ENCODE results near the gene KIF6. TPM values are rescaled to one million over a fixed set of nuclear protein-coding genes. Genes with fewer than 3 reads are reported as not detected.

KIF6 gene
- total and polyA plus RNA-seq, 2 donors (not counting 1 experiment from before 2014, with no cell fraction given): not detected

- Histone ChIP-seq H4K20me1 (ENCODE audit: control insufficient read depth, insufficient read depth, low read length, poor library complexity, severe bottlenecking) (no peaks in the 10 kb centered on the region), H3K27ac (ENCODE audit: low read length in 2 of 2) (no peak overlapping the region), H3K27me3 (replicated peaks in 1 of 4; ENCODE audit: control extremely low read depth in 1 of 4, control insufficient read depth in 3 of 4, insufficient read depth in 4 of 4, low read length in 3 of 4) (no peaks in the 10 kb centered on the region), H3K79me2 (ENCODE audit: control insufficient read depth, insufficient read depth, low read length) (no peaks in the 10 kb centered on the region), H3K4me1 (ENCODE audit: control insufficient read depth in 2 of 2, insufficient read depth in 2 of 2, low read length in 2 of 2) (no peaks in the 10 kb centered on the region), H3K36me3 (replicated peaks in 1 of 2; ENCODE audit: control extremely low read depth in 1 of 2, control insufficient read depth in 1 of 2, extremely low read depth in 1 of 2, insufficient read depth in 2 of 2, low read length in 1 of 2) (no peaks in the 10 kb centered on the region), H3K9me3 (ENCODE audit: control extremely low read depth in 1 of 3, control insufficient read depth in 2 of 3, insufficient read depth in 1 of 3, low read length in 2 of 3) (peaks cover 0 to 4% (median 0%) of the 10 kb centered on the region in 3 donors), H3K4me2 (replicated peaks; ENCODE audit: low read depth, low read length, poor library complexity, severe bottlenecking) (no peak overlapping the region), H3K9ac (ENCODE audit: low read length) (no peak overlapping the region), H3K4me3 (ENCODE audit: control extremely low read depth in 1 of 5, extremely low read depth in 1 of 5, insufficient read depth in 1 of 5, low read depth in 2 of 5, low read length in 4 of 5) (no peak overlapping the region), H2AFZ (ENCODE audit: insufficient read depth, low read depth, low read length, poor library complexity, severe bottlenecking) (no peak overlapping the region)
- DNase-seq (no peak), ATAC-seq (ENCODE audit: low read depth) (no peak)
- H3K27ac Mint-ChIP-seq: no peak overlapping the region
- peaks cover 4% of the 10 kb centered on the region for H3K27me3 Mint-ChIP-seq
- TF ChIP-seq, protein P1, sequence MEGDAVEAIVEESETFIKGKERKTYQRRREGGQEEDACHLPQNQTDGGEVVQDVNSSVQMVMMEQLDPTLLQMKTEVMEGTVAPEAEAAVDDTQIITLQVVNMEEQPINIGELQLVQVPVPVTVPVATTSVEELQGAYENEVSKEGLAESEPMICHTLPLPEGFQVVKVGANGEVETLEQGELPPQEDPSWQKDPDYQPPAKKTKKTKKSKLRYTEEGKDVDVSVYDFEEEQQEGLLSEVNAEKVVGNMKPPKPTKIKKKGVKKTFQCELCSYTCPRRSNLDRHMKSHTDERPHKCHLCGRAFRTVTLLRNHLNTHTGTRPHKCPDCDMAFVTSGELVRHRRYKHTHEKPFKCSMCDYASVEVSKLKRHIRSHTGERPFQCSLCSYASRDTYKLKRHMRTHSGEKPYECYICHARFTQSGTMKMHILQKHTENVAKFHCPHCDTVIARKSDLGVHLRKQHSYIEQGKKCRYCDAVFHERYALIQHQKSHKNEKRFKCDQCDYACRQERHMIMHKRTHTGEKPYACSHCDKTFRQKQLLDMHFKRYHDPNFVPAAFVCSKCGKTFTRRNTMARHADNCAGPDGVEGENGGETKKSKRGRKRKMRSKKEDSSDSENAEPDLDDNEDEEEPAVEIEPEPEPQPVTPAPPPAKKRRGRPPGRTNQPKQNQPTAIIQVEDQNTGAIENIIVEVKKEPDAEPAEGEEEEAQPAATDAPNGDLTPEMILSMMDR (IDR thresholded peaks at IDR 0.05): no peak
- CTCF ChIA-PET: no interaction called here
- H3K4me1 Mint-ChIP-seq: no peaks in the 10 kb centered on the region
- intact Hi-C loops (cut with micrococcal nuclease): no loop called here
- POLR2A ChIA-PET: no interaction called here
- WGBS (ENCODE audit: insufficient coverage): no CpG with 5 or more reads among the region's 2 CpGs
- no peak overlapping the region for H3K4me3 Mint-ChIP-seq
- H3K9me3 Mint-ChIP-seq (ENCODE audit: insufficient read depth): no peaks in the 10 kb centered on the region
Measured at GRCh38 chr6:39758905-39759605, 33.8 kb upstream of the KIF6 start.

- no peaks in the 10 kb centered on the region for H3K4me1 ChIP-seq (ENCODE audit: control insufficient read depth in 2 of 2, insufficient read depth in 2 of 2, low read length in 2 of 2)
- POLR2A ChIA-PET: no interaction called here
- no peaks in the 10 kb centered on the region for H3K36me3 ChIP-seq (replicated peaks in 1 of 2; ENCODE audit: control extremely low read depth in 1 of 2, control insufficient read depth in 1 of 2, extremely low read depth in 1 of 2, insufficient read depth in 2 of 2, low read length in 1 of 2)
- peaks cover 4% of the 10 kb centered on the region for H3K27me3 Mint-ChIP-seq
- H4K20me1 ChIP-seq (ENCODE audit: control insufficient read depth, insufficient read depth, low read length, poor library complexity, severe bottlenecking): no peaks in the 10 kb centered on the region
- no peak overlapping the region for H3K27ac ChIP-seq (ENCODE audit: low read length in 2 of 2)
- no peak overlapping the region for H3K27ac Mint-ChIP-seq
- H3K4me1 Mint-ChIP-seq: no peaks in the 10 kb centered on the region
- no peaks in the 10 kb centered on the region for H3K9me3 Mint-ChIP-seq (ENCODE audit: insufficient read depth)
- H2AFZ ChIP-seq (ENCODE audit: insufficient read depth, low read depth, low read length, poor library complexity, severe bottlenecking): no peak overlapping the region
- no peak for ATAC-seq (ENCODE audit: low read depth)
- H3K9ac ChIP-seq (ENCODE audit: low read length): no peak overlapping the region
- TF ChIP-seq, protein P1 (IDR thresholded peaks at IDR 0.05): no peak
- TF ChIP-seq EZH2 (IDR thresholded peaks at IDR 0.05; ENCODE audit: borderline replicate concordance, insufficient read depth, low read depth, low read length, poor library complexity, severe bottlenecking): no peak
- no peaks in the 10 kb centered on the region for H3K79me2 ChIP-seq (ENCODE audit: control insufficient read depth, insufficient read depth, low read length)
- CTCF ChIA-PET: no interaction called here
- H3K4me2 ChIP-seq (replicated peaks; ENCODE audit: low read depth, low read length, poor library complexity, severe bottlenecking): no peak overlapping the region
- DNase-seq: no peak
- WGBS (ENCODE audit: insufficient coverage): 100% methylated on average over 2 of the region's 2 CpGs
- no peak overlapping the region for H3K4me3 ChIP-seq (ENCODE audit: control extremely low read depth in 1 of 5, extremely low read depth in 1 of 5, insufficient read depth in 1 of 5, low read depth in 2 of 5, low read length in 4 of 5)
- H3K4me3 Mint-ChIP-seq: no peak overlapping the region
- peaks cover 0 to 4% (median 0%) of the 10 kb centered on the region in 3 donors for H3K9me3 ChIP-seq (ENCODE audit: control extremely low read depth in 1 of 3, control insufficient read depth in 2 of 3, insufficient read depth in 1 of 3, low read length in 2 of 3)
- no peaks in the 10 kb centered on the region for H3K27me3 ChIP-seq (replicated peaks in 1 of 4; ENCODE audit: control extremely low read depth in 1 of 4, control insufficient read depth in 3 of 4, insufficient read depth in 4 of 4, low read length in 3 of 4)
- intact Hi-C loops (cut with micrococcal nuclease): no loop called here
Measured at GRCh38 chr6:39756582-39756981, 31.4 kb upstream of the KIF6 start.

Data from B cell (primary cell).